ENCODE results near the gene FSHB. TPM values are rescaled to one million over a fixed set of nuclear protein-coding genes. Genes with fewer than 3 reads are reported as not detected.

Gene FSHB
- total and polyA plus RNA-seq, 9 of the 15 experiments (the other 6 are each of a cell fraction or from before 2014, with no cell fraction given) = not detected

- in situ Hi-C loops (cut with MboI) = no loop called here
- Histone ChIP-seq H3K4me2 (ENCODE audit: insufficient read depth, low read length) (no peak overlapping the region), H3K79me2 (ENCODE audit: control insufficient read depth, insufficient read depth, low read length) (no peaks in the 10 kb centered on the region), H3K27ac (ENCODE audit: extremely low read depth, low read depth, low read length) (no peak overlapping the region), H3K9me3 (replicated peaks; ENCODE audit: control insufficient read depth, insufficient read depth, low read depth, low read length) (no peaks in the 10 kb centered on the region), H3K9ac (ENCODE audit: insufficient read depth in 1 of 2, low read depth in 2 of 2, low read length in 2 of 2) (no peak overlapping the region), H3K27me3 (ENCODE audit: control insufficient read depth in 2 of 2, insufficient read depth in 2 of 2, low read length in 2 of 2) (no peaks in the 10 kb centered on the region), H4K20me1 (replicated peaks; ENCODE audit: control insufficient read depth, insufficient read depth, low read length) (no peaks in the 10 kb centered on the region), H2AFZ (ENCODE audit: low read depth, low read length) (no peak overlapping the region), H3K9me1 (ENCODE audit: control insufficient read depth, insufficient read depth, low read length) (no peaks in the 10 kb centered on the region), H3K36me3 (ENCODE audit: control insufficient read depth, insufficient read depth, low read length) (no peaks in the 10 kb centered on the region), H3K4me1 (replicated peaks in 1 of 2; ENCODE audit: control insufficient read depth in 2 of 2, insufficient read depth in 2 of 2, low read length in 2 of 2) (no peaks in the 10 kb centered on the region), H3K4me3 (no peak overlapping the region)
- DNase-seq (ENCODE audit: extremely low read depth in 1 of 4, low spot score in 3 of 4) (no peak), ATAC-seq (no peak), FAIRE-seq (no peak)
- TF ChIP-seq ETS2 (tag; IDR thresholded peaks at IDR 0.05; ENCODE audit: borderline replicate concordance, poor library complexity, severe bottlenecking) = no peak
- no peak for TF ChIP-seq MECOM (CRISPR knock-in tag; IDR thresholded peaks at IDR 0.05)
- intact Hi-C loops (cut with micrococcal nuclease) = no loop called here
- 2% methylated on average over 4 of the region's 4 CpGs for WGBS (ENCODE audit: insufficient coverage, low coverage, missing lambda C conversion rate)
- no TSS peak for BruUV-seq (replicated peaks)
- CTCF ChIA-PET (ENCODE audit: low intra/inter-chr PET ratio) = no interaction called here
- POLR2A ChIA-PET = no interaction called here
Observed at GRCh38 chr11:30218278-30218677, 12.5 kb upstream of the FSHB start.

GRCh38 chr11:30225642-30226041 is 5.2 kb upstream of the FSHB start:
- Histone ChIP-seq H3K9me1 (ENCODE audit: control insufficient read depth, insufficient read depth, low read length) (no peaks in the 10 kb centered on the region), H2AFZ (ENCODE audit: low read depth, low read length) (no peak overlapping the region), H3K9me3 (replicated peaks; ENCODE audit: control insufficient read depth, insufficient read depth, low read depth, low read length) (no peaks in the 10 kb centered on the region), H3K36me3 (ENCODE audit: control insufficient read depth, insufficient read depth, low read length) (no peaks in the 10 kb centered on the region), H4K20me1 (replicated peaks; ENCODE audit: control insufficient read depth, insufficient read depth, low read length) (no peaks in the 10 kb centered on the region), H3K4me3 (no peak overlapping the region), H3K9ac (ENCODE audit: insufficient read depth in 1 of 2, low read depth in 2 of 2, low read length in 2 of 2) (no peak overlapping the region), H3K27me3 (ENCODE audit: control insufficient read depth in 2 of 2, insufficient read depth in 2 of 2, low read length in 2 of 2) (no peaks in the 10 kb centered on the region), H3K4me2 (ENCODE audit: insufficient read depth, low read length) (no peak overlapping the region), H3K79me2 (ENCODE audit: control insufficient read depth, insufficient read depth, low read length) (no peaks in the 10 kb centered on the region), H3K27ac (ENCODE audit: extremely low read depth, low read depth, low read length) (no peak overlapping the region), H3K4me1 (replicated peaks in 1 of 2; ENCODE audit: control insufficient read depth in 2 of 2, insufficient read depth in 2 of 2, low read length in 2 of 2) (no peaks in the 10 kb centered on the region)
- DNase-seq (ENCODE audit: extremely low read depth in 1 of 4, low spot score in 3 of 4) (no peak), FAIRE-seq (no peak), ATAC-seq (no peak)
- BruUV-seq (replicated peaks) = no TSS peak
- POLR2A ChIA-PET = no interaction called here
- CTCF ChIA-PET (ENCODE audit: low intra/inter-chr PET ratio) = no interaction called here
- intact Hi-C loops (cut with micrococcal nuclease) (no loop called here), in situ Hi-C loops (cut with MboI) (no loop called here)
- no peak for TF ChIP-seq ZNF609 (CRISPR knock-in tag; IDR thresholded peaks at IDR 0.05; ENCODE audit: borderline replicate concordance)
- TF ChIP-seq SMARCA5 (IDR thresholded peaks at IDR 0.05) = no peak
- TF ChIP-seq MAFG (tag; conservative IDR thresholded peaks at IDR 0.05) = no peak
- TF ChIP-seq RBM25 (IDR thresholded peaks at IDR 0.05; ENCODE audit: low read depth, low read length, severe bottlenecking) = no peak
- no peak for TF ChIP-seq GMEB1 (CRISPR knock-in tag; IDR thresholded peaks at IDR 0.05)
- TF ChIP-seq ZNF668 (CRISPR knock-in tag; IDR thresholded peaks at IDR 0.05) = no peak
- no peak for TF ChIP-seq COPS2 (conservative IDR thresholded peaks at IDR 0.05)
- TF ChIP-seq BMI1 (IDR thresholded peaks at IDR 0.05; ENCODE audit: low read length) = no peak
- no peak for TF ChIP-seq MAX (CRISPR knock-in tag; IDR thresholded peaks at IDR 0.05)
- no peak for TF ChIP-seq KLF10 (CRISPR knock-in tag; IDR thresholded peaks at IDR 0.05)
